NK-92 (cell line): ENCODE data around the gene FTO.

Experiments
- DNase-seq: peaks from one replicate; lab custom pipeline; 2025; ENCODE audit not compliant: unreplicated experiment; lab: John Stamatoyannopoulos, UW

The FTO gene

DNA sequence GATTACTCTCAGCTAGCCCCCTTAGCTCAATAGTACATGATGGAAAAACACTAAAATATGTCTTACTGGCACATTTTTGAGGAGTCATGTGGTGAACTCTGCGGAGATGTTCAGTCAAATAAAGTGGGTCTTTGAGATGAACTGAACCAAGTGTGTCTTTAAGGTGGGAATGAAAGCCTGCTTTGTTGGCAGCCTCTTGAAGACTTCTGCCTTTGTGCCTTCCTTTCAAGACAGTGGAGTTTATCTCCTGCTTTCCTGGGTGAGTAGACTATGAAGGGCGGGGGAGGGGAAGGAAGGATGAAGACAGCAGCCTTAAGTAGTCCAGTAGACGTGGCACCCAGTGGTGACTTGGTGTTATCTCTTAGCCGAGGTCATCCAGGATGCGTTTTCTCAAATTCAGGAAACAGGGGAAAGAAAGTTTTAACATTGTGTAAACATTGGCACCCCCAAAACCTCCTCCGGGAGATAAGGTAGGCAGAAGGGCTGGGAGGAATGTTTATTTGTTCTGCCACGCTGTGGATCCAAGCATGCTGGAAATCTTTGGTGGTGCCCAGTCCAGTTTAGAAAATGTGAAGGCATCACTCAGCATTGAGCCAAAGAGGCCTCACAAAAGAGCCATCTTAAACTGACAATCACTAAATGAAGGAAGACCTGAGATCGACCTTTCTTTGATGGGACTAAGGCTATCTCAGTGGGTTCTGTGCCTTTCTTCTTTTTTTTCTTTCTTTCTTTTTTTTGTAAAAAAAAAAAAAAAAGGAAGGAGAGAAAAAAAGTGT, 220.6 kb downstream of the FTO start:
- no peak for DNase-seq

DNA sequence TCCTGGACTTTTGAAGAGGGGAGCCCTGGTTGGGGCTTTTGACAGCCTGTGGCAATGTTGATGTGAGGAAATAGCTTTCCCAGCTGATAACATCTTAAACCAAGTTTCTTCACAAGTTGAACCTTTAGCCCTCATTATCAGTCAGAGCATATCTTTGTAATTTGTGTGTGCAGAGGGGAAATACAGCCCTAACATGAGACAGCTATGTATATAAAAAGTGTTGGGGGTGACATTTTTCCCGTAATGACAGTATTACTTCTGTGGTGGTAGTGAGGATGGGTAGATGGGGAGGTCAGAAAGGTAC, 221.1 kb downstream of the FTO start:
- no peak for DNase-seq

DNA sequence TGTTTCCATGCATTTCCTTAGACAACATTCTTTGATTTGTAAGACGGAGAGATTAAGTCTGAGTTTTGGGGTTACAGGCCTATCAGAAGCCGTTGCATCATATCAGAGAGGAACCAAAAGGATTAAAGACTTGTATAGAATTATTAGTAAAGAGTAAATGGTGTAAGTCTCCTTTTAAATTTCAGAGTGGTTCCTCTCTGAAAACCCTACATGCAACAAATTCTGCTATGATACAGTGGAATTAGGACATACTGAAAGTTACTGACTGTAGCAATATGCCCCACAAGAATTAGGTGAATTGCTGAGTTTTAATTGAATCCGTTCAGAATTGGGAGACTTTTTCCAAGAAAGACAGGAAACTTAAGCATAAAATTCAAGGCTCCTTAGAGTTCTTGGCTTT, 221.6 kb downstream of the FTO start:
- DNase-seq: no peak

DNA sequence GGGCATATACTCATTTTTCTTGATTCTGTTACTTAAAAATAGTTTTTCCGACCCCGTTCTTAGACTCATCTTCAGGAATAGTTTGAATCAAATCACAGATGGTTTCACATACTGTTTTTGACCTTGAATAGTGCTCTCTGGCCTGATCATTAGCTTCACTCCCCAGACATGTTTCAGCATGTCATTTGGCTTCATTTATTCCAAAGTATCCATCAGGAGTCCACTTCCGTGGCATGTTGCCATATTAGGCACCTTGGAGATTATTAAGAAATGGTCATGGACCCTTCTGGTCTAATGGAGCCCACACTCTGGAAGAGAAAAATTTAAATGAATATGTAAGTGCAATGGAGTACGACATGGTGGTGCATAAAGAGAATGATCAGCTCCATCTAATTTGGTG, 222.3 kb downstream of the FTO start:
- no peak for DNase-seq

DNA sequence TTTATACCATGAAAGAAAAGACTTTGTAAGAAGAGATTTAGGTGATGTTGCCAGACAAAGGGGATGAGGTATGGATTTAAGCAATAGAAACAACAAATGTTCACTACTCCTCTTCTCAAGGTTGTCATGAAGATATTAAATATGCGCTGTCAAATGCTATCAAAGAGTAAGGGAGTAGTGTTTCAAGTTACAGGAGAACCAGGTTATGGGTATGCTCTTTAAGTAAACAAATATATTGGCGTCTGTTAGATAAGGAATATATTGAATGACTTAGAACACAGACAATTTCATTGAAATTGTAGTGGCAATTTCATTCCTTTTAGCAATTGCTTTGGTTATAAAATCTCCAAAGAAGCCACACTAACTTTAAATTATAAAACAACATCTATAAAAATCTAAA, 229.0 kb downstream of the FTO start:
- no peak for DNase-seq

DNA sequence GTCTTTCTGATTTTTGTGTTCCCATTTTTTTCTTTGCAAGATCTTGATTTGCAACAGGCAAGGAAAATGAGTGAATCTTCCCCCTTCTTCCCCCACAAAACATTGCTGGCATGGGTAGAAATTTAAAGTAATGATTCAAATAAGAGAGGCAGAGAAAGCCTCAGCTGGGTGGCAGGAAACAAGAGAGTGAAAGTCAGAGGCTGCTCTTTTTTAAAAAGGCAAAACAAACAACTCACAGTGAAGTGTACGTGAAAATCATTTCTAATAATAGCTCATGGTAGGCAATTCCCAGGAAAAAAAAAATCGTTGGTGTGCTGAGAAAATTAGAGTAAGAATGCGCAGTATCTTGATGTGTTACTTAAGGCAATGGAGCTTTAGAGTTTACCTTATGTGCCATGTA, 229.5 kb downstream of the FTO start:
- no peak for DNase-seq

DNA sequence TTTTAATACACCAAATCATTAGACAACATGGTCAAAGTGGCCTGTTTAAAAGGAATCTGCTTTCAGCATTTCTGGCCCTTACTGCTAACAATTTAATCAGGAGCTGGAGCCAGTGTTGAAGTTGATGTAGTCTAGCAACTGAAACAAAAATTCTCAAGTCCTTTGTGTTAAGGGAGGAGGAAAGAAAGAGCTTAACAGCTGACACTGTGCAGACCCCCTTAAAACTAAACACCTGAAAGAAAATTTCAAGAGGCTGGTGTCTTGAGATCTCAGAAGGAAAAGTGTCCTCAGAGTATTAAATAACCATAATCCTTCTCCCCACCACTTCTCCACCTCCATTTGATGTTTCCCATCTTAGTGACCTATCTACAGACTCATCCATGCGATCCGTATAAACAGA, 232.1 kb downstream of the FTO start:
- DNase-seq: no peak

DNA sequence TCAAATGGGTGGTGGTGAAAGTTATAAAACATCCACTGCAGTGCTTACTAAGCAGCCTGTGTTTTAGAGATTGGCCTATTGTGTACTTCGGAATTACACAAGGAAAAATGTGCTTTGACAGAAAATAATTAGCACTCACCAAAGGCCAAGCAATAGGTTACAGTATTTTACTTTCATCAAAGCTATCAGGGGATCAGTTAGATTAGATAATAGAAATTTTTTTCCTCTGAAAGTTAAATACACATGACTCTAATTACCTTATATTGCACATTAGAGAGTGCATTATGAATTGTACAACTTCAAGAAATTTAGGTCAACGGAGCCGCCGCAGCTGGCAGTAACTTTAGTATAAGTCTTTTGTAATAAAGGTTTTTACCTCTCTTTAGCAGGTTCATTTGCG, 232.6 kb downstream of the FTO start:
- no peak for DNase-seq

DNA sequence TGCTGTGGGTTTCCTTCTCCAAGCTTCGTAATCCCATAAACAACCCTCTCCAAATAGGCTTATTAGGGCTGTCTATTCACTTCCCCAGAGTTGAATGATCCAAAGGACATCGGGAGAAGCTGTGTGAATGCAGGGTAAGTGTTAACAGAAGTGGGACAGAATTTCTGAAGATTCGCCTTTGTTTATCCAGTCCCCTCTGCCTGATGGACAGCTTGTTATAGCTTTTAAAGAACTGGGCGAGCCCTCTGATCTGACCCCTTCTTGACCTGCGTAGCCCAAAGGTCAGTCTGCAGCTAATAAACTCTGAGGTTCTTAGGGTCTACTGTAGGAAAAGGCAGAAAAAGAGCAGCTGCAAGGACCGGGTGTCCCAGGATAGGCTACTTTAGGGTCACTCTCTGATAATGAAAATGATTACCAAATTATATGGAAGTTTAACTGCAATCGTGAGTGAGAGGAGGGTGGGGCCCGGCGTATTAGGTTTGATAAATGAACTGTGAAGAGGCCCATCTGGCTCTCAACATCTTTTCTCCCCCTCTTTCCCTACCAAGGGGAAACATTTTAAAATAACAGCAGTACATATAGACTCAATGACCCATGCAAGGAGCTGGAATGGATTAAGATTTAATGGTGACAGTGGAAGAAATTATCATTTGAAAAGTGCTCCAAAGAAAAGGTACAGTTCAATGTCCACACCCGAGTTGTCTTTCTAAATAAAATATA, 233.4 kb downstream of the FTO start:
- no peak for DNase-seq

DNA sequence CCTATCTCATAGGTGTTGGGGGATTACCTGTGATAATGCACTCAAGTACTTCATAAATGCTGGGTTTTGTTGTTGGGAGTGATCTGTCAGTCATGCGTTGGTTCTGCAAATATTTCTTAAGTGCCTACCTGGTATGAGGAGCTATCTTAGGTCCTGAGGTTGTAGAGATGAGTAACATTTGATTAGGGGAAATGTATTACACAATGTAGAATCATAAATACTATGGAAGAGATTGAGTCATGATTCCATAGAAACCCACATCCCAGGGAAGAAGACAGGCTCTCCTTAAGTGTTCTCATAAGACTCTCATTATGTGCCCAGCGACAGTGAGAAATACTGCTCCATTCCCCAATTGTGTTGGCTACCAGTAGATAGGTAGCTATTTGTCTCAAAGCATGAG, 240.1 kb downstream of the FTO start:
- no peak for DNase-seq

DNA sequence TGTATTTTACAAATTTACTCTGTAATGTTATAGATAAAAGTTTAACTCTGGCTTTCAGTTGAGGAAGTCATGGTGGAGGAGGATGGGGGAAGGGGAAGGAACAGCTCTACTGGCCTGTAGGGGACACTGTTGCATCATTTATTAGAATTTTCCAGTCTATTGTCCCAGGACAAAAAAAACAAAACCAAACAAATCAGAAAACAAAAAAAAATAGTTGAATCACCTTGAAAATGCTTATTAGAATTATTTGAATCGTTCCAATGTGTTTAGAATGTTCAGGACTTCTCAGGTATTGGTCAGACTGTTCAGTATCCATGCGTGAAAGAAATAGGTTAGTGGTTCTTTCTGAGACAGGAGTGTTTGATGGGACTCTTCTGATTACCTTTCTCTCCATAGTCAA, 242.0 kb downstream of the FTO start:
- no peak for DNase-seq

DNA sequence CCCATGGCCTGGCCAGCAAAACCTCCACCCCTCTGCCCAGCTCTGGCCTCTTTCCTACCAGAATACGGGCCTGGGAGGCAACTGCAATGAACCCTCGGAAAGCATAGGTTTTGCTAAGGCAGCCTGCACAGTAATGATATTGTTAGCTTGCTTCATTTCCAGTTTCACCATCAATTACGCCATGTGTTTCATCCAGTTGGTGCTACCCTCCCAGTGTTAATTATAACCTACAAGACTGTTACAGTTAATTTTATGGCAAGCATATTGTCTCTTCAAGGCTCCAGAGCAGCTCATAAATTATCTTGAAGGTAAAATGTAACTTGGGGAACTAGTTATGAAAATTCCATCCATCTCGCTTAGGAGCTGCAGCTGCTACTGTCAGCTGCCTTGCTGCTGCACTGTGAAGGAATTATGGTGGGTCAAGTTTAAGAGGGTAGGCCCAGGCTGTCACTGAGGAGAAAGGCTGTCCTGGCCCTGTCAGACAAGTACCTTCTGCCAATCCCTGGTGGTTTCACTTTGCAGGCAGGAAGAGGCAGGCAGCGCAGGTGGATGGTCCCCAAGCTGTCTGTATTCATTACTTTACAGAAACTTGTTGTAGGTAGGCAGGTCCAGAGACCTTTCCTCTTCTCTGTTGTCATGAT, 242.9 kb downstream of the FTO start:
- no peak for DNase-seq

DNA sequence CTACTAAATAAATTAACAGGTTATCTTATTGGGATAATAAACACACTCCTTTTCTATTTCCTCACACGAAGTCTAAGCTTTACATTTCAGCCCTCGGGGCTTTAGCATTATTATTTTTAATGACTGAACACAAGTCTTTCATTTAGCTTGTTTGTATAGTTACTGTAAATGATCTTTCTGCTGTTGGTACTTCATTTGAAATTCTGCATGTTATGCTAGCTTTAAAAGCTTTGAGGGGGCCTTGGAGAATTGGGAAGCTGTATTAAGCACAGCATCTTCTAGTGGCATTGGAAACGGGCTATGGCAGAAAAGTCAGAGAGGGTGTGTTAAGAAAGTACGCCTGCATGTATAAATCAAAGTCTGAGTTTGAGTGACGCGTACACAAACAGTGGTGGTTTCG, 243.7 kb downstream of the FTO start:
- DNase-seq: no peak

DNA sequence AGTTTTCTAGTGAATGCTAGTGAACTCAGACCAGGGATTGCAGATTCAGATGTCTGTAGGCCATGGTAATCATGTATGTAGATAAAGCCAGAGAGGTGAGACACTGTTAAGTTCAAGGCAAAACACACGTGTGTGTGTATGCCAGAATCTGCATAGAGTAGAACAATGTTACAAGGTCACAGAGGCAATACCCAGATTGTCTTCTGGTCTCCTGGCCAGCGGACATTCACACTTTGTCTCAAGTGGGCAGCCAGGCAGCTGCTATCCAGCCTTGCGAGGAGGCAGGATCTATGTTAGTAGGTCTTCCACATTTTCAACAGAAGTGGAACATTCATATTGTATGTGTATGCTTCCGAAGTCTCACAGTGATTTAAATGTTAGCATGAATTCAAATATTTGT, 244.4 kb downstream of the FTO start:
- DNase-seq: no peak

DNA sequence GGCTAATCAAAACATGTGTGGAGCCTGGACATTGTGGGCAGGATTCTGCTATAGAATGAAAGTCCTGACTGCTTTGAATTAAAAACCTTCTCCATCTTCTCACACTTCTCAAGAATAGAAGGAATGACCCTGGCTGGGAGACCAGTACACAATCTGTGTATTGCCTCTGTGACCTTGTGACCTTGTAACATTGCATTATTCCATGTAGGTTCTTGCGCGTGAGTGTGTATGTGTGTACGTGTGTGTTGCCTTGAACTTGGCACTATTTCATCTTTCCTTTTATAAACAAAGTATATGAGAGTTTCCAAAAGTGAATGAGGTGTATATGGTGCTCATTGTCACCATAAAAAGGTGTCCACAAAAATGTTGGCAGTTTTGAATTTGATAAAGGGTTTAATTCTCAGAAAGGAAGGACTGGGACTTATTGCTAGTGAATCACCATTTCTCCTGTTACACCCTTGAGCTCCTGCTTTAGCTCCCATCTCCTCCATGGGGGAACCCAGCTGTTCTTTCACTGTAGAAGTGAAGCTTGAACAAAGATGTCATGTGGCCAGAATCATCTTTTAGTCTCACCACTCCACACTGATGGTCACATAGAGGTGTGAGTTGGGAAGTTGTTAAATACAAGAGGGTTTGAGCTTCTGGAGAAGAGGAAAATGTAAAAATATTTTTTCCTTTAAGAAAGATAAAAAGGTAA, 244.9 kb downstream of the FTO start:
- DNase-seq: no peak

DNA sequence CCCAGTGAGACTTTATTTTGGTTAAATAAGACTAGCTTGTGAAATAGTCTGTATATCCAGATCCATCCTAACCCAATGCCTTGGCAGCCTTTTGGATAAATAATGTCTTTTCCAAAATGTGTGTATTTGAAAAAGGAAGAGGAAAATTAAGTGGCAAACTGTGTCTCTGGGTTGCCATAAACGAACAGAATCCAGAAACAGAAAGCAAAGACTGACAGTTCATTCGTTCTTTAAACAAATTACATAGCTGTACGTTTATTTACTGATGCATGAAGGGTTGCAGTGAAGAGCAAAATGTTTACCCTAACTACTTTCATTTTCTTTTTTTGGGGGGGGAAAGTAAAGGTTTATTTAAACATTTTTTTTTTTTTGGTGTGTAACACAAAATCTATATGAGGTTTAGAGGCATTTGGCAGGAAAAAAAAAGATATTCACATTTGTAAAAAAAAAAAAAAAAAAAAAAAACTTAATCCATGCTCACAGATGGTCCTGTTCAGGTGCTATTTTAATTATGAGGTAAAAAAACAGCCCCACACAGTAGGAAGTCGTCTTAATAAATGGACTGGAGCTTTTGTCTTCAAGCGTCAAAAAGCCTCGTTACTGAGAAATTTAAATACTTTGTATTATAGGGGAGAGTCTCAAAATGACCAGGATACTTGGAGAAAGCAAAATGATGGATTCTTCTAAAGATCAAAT, 245.9 kb downstream of the FTO start:
- DNase-seq: no peak

DNA sequence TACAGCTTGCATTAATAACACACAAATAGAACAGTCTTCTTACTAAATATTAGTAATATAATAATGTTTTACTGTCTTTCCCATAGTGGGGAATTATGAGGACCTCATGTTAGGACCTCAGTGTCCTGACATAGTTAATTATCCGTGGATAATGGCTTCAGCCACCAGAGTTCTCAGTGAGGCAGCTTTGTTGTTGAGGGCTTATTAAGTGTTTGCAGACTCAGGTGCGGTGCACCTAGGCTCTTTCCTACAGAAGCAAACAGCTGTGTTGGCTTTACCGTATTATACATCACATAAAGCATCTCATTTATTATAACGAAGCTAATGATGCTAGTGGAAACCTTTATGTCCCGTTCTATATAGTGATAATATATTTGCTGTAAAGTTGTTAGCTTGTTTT, 246.7 kb downstream of the FTO start:
- no peak for DNase-seq

DNA sequence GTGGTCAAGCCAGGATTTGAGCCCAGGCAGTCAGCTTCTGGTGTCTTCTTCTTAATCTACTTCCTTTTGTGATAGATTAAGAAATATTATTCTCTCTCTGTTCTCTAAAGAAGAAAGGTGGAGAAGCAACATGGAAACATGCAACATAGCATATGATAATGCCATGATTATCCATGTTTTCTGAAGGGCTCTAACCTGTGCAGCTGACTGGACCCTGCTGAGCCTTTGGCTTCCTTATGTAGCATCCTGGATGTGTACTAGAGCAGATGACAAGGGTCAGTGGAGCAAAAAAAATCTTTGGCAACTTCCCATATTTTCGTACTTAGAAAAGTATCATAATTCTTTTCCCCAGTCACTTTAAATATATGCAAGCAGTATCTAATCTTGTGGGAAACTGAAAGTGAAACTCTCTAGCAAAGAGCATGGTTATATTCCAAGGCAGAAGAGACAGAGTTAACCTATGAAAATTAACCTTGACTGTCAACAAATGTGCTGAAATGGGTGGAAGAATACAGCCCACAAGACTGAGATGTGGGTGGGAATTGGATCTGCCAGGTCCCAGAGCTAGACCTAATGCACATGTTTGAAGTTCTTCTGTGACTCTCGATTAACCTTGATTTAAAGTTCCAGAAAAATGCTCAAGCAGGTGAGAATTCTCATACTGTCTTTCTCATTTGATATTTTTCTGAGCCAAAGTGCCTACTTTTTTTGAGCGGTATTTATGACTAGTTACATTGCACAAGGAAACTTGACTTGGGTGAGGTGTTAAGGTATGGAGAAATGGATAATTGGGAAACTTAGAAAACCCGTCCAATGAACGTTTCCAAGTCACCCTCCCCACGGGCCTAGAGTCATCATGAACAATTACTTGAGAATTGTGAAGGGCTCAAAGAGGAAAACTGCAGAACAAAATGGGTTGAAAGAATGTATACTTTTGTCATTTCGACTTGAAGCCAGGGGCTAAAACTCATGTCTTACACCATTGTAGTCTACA, 248.6 kb downstream of the FTO start:
- DNase-seq: no peak

DNA sequence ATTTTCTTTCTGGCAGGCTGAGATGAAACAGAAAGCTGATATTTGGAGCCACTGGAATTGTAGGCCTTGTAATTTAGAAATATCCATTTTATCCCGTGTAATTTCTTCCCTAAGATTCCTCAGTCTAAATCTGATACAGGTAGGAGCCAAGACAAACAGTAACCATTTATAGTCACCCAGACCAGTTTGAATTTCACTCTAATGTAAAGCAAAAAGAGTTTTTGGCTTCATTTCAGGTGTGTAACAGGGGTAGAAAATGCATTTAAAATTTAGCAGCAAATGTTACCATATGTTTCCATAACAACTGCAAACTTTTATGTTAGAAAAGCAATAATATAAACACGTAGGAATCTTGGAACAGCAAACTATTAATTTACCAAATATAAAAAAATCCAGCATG, 249.4 kb downstream of the FTO start:
- DNase-seq: no peak

DNA sequence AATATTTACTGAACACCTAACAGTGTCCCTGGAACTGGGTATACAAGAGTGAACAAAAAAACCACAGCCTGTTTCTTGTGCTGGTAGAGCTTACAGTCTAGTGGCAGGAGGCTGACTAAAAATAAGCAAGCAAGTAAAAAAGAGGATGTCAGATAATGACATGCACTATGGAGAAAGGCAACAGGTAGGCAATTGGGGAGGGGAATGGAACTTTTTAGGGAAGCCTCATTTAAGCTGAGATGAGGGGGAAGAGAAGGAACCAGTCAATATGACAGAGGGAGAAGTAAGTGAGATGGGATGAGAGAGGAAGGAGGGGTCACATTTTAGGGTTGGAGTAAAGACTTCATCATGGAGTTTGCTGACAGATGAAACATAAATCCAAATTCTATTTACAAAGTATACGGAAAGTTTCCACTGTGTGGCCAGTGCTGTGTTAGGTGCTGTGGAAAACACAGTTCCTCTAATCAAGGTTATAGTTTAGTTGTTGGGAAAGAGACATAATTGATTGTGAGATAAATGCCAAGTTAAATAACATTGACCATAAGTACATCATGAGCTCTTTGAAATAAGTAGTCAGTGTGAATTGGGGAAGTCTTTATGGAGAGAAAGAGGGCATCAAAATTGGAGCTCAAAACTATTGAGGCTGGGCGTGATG, 251.4 kb downstream of the FTO start:
- no peak for DNase-seq
